Panc1 (cell line): ENCODE results near the gene KLK13.

Experiments used
- CTCF ChIP-seq: fragments of 450-650 bp; IDR thresholded peaks from 2 replicates; pipeline ENCODE4 v1.5.1; 2017; ENCODE audit warnings: mild to moderate bottlenecking
- POLR2AphosphoS5 ChIP-seq: IDR thresholded peaks from 2 replicates; pipeline ENCODE4 v1.6.1; 2012; ENCODE audit warnings: mild to moderate bottlenecking, low read depth, low read length, moderate library complexity

GRCh38 chr19:51006406-51006805, 58.5 kb downstream of the KLK13 start:
- TF ChIP-seq CTCF (no peak), POLR2AphosphoS5 (no peak)
